Fibroblast of the aortic adventitia (primary cell): ENCODE measurements around the gene KLHL2. TPM values are rescaled to one million over a fixed set of nuclear protein-coding genes. Genes with fewer than 3 reads are reported as not detected.
"Not testable (repeated sequence)": the region's sequence is repeated elsewhere in the genome, so short reads cannot be mapped to it uniquely, and the experiment has no call there.

Source experiments
- DNase-seq: peaks from one replicate; pipeline ENCODE4 v3.0.0-alpha.2; 2010; ENCODE audit warnings: low read depth
- H3K4me3 ChIP-seq: 2 replicates; pipeline ENCODE4 v1.5.1; 2011; ENCODE audit warnings: low read depth, mild to moderate bottlenecking, control low read depth, low read length, moderate library complexity
- CTCF ChIP-seq: IDR thresholded peaks from 2 replicates; pipeline ENCODE4 v1.5.1; 2011; ENCODE audit warnings: mild to moderate bottlenecking, low read length, control low read depth, inconsistent platforms; ENCODE audit not compliant: insufficient read depth
- total RNA-seq: library from RNA; depleted of rRNA; stranded (reverse); fragments of >200 nt; gene quantifications from 2 replicates; pipeline ENCODE4 v1.2.3, GENCODE V29; 2012; ENCODE audit warnings: low replicate concordance

Gene KLHL2
- 14.8 and 43.6 TPM in 2 replicates for total RNA-seq

GRCh38 chr4:165207431-165208220, at the start of gene KLHL2:
TSS of gene KLHL2 (plus strand) at chr4:165207561. CDS start at chr4:165207877, 316 bp downstream.
- H3K4me3 ChIP-seq = peak within 1 kb of the TSS; percentile 82
- TF ChIP-seq CTCF = no peak
- peak; percentile 67 for DNase-seq

GRCh38 chr4:165158762-165159161, 48.6 kb upstream of the KLHL2 start:
- DNase-seq = no peak
- H3K4me3 ChIP-seq = no peak overlapping the region
- no peak for TF ChIP-seq CTCF

GRCh38 chr4:165164257-165164656, 43.1 kb upstream of the KLHL2 start:
- no peak overlapping the region for H3K4me3 ChIP-seq
- no peak for TF ChIP-seq CTCF
- no peak for DNase-seq

GRCh38 chr4:165166872-165167271, 40.5 kb upstream of the KLHL2 start:
- not testable (repeated sequence) for H3K4me3 ChIP-seq, DNase-seq

- no peak overlapping the region for H3K4me3 ChIP-seq
- no peak for DNase-seq
- no peak for TF ChIP-seq CTCF
Measured at GRCh38 chr4:165167650-165168049, 39.7 kb upstream of the KLHL2 start.

- DNase-seq = no peak
- TF ChIP-seq CTCF = no peak
- H3K4me3 ChIP-seq = no peak overlapping the region
Measured at GRCh38 chr4:165170819-165171218, 36.5 kb upstream of the KLHL2 start.

GRCh38 chr4:165175470-165175869, 31.9 kb upstream of the KLHL2 start:
- DNase-seq = not testable (repeated sequence)

GRCh38 chr4:165175879-165176278, 31.5 kb upstream of the KLHL2 start:
- no peak for TF ChIP-seq CTCF
- no peak for DNase-seq

More at GRCh38 chr4:165175470-165175869, 31.9 kb upstream of the KLHL2 start:
- H3K4me3 ChIP-seq = not testable (repeated sequence)

More at GRCh38 chr4:165175879-165176278, 31.5 kb upstream of the KLHL2 start:
- no peak overlapping the region for H3K4me3 ChIP-seq
